Measurements from ENCODE around the gene NCAM1. TPM values are rescaled to one million over a fixed set of nuclear protein-coding genes. Genes with fewer than 3 reads are reported as not detected.

The NCAM1 gene
- total RNA-seq, 1 donor from 2014 or later = 3.5 TPM

DNA sequence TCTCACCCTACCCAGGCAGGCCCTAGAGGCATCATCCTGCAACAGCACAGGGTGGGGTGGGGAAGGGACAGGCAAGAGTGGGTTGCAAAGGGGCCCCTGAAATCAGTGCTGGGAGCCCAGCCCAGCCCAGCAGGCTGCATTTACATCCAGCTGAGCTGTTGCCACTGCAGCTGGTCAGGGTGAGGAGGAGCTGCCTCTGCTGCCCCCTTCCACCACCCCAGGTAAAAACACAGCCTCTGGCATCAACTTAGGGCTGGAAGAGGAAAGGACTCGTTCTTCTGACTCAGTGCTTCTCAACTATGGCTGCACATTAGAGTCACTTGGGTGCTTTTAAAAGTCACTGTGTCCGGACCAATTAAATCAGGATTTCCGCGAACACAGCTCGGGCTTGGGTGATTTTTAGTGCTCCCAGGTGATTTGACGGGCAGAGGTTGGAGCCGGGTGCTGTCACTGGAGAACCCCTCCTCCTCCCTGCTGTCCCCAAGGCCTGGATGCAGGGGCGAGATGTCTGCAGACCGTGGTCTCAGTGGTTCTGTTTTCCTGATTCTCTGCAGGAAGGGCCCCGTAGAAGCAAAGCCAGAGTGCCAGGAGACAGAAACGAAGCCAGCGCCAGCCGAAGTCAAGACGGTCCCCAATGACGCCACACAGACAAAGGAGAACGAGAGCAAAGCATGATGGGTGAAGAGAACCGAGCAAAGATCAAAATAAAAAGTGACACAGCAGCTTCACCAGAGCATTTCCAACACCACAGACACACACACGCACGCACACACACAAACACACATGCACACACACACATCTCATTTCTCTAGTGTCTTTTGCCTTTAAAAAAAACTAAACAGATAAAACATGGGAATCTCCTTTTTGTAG, 313.7 kb downstream of the NCAM1 start:
- intact Hi-C loops (cut with DNase I) = no loop called here
- Histone ChIP-seq H3K4me1 (no peaks in the 10 kb centered on the region), H3K36me3 (no peaks in the 10 kb centered on the region), H3K4me3 (no peak overlapping the region), H3K27me3 (ENCODE audit: low read depth) (no peaks in the 10 kb centered on the region), H3K9me3 (no peaks in the 10 kb centered on the region), H3K27ac (no peak overlapping the region)
- TF ChIP-seq, protein P1, sequence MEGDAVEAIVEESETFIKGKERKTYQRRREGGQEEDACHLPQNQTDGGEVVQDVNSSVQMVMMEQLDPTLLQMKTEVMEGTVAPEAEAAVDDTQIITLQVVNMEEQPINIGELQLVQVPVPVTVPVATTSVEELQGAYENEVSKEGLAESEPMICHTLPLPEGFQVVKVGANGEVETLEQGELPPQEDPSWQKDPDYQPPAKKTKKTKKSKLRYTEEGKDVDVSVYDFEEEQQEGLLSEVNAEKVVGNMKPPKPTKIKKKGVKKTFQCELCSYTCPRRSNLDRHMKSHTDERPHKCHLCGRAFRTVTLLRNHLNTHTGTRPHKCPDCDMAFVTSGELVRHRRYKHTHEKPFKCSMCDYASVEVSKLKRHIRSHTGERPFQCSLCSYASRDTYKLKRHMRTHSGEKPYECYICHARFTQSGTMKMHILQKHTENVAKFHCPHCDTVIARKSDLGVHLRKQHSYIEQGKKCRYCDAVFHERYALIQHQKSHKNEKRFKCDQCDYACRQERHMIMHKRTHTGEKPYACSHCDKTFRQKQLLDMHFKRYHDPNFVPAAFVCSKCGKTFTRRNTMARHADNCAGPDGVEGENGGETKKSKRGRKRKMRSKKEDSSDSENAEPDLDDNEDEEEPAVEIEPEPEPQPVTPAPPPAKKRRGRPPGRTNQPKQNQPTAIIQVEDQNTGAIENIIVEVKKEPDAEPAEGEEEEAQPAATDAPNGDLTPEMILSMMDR (IDR thresholded peaks at IDR 0.05) = no peak
- ATAC-seq (no peak), DNase-seq (no peak)

DNA sequence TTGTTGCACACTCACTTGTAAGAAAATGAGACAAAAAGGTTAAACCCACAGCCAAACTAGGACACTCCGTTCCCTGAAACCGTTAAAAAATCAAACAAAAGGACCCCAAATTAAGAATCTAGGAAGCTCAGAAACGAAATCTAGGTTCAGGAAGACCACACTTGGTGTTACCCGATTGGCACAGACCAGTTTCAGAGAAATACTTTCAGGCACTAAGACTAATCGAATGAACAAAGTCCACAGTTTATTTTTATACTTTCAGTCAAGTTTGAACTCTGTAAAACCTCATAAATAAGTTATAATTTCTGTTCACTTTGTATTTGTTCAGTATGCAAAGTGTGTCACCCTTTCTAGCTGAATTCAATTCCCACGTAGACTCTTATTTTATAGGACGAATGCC, 314.4 kb downstream of the NCAM1 start:
- Histone ChIP-seq H3K4me1 (no peaks in the 10 kb centered on the region), H3K27ac (no peak overlapping the region), H3K36me3 (no peaks in the 10 kb centered on the region), H3K9me3 (no peaks in the 10 kb centered on the region), H3K4me3 (no peak overlapping the region), H3K27me3 (ENCODE audit: low read depth) (no peaks in the 10 kb centered on the region)
- no peak for ATAC-seq
- no peak for DNase-seq
- intact Hi-C loops (cut with DNase I) = no loop called here
- TF ChIP-seq, protein P1 (IDR thresholded peaks at IDR 0.05) = no peak

DNA sequence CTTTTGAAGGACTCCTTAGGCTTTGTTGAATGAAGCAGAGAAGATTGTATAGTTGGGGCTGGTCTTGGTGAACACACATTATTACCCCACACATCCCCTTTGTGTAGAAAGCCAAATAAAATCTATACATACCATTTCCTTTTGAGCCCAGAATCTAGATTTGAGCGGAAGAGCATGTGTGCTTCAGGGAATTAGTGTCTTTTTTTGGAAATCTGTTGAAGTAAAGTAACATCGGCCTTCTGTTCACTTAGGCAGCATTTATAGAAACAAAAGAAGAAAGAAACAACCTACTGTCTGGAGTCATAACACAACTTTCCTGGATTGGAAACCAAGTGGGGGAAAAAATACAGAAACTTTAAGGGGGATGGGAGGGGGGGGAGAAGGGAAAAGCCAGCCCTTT, 315.2 kb downstream of the NCAM1 start:
- no peak for ATAC-seq
- intact Hi-C loops (cut with DNase I) = no loop called here
- Histone ChIP-seq H3K36me3 (no peaks in the 10 kb centered on the region), H3K4me1 (no peaks in the 10 kb centered on the region), H3K4me3 (no peak overlapping the region), H3K9me3 (no peaks in the 10 kb centered on the region), H3K27me3 (ENCODE audit: low read depth) (no peaks in the 10 kb centered on the region), H3K27ac (no peak overlapping the region)
- no peak for DNase-seq
- TF ChIP-seq, protein P1 (IDR thresholded peaks at IDR 0.05) = no peak

- Histone ChIP-seq H3K4me3 (no peak overlapping the region), H3K27me3 (ENCODE audit: low read depth) (no peaks in the 10 kb centered on the region)
- no peak for DNase-seq
These were observed 316.7 kb downstream of the NCAM1 start for GRCh38 chr11:113277907-113278306.

DNA sequence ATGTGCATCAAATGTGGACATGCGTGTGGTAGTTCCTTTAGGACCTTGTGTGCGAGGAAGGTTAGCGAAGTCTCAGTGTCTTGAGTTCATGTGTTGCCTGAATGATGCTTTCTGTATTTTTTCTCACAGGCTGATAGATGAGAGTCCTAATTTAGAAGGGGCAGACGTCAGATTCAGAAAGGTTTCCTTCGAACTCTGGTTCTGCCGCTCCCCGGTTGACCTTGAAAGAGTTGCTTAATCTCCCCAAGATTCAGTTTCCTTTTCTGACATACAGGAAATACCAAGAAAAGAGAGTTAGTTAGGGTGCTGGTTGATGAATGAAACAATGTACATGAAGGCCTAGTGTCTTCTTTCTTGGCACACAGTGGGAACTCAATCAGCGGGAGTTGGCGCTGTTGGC, 317.3 kb downstream of the NCAM1 start:
- TF ChIP-seq, protein P1 (IDR thresholded peaks at IDR 0.05) = no peak
- H3K27me3 ChIP-seq (ENCODE audit: low read depth) = no peaks in the 10 kb centered on the region
- no peak overlapping the region for H3K27ac ChIP-seq
- no peaks in the 10 kb centered on the region for H3K36me3 ChIP-seq
- no peaks in the 10 kb centered on the region for H3K9me3 ChIP-seq
- DNase-seq (no peak), ATAC-seq (no peak)
- intact Hi-C loops (cut with DNase I) = no loop called here
- H3K4me3 ChIP-seq = no peak overlapping the region
- no peaks in the 10 kb centered on the region for H3K4me1 ChIP-seq

More at GRCh38 chr11:113277907-113278306, 316.7 kb downstream of the NCAM1 start:
- Histone ChIP-seq H3K4me1 (no peaks in the 10 kb centered on the region), H3K36me3 (no peaks in the 10 kb centered on the region), H3K9me3 (no peaks in the 10 kb centered on the region), H3K27ac (no peak overlapping the region)
- intact Hi-C loops (cut with DNase I) = no loop called here
- TF ChIP-seq, protein P1 (IDR thresholded peaks at IDR 0.05) = no peak
- no peak for ATAC-seq
